ENCODE measurements around the gene PACS2. TPM values are rescaled to one million over a fixed set of nuclear protein-coding genes. Genes with fewer than 3 reads are reported as not detected.
"Not testable (repeated sequence)": the region's sequence is repeated elsewhere in the genome, so short reads cannot be mapped to it uniquely, and the experiment has no call there.

Gene PACS2
- total RNA-seq (2014; rRNA removed; shearing (Covaris generic)): 33.0 and 33.3 TPM in 2 replicates
- 29.5 and 29.7 TPM in 2 replicates for polyA plus RNA-seq (2015; cell fraction: cytosol; rRNA removed)
- 53.6 and 58.4 TPM in 2 replicates for polyA plus RNA-seq (2015; cell fraction: nucleus; rRNA removed)

DNA sequence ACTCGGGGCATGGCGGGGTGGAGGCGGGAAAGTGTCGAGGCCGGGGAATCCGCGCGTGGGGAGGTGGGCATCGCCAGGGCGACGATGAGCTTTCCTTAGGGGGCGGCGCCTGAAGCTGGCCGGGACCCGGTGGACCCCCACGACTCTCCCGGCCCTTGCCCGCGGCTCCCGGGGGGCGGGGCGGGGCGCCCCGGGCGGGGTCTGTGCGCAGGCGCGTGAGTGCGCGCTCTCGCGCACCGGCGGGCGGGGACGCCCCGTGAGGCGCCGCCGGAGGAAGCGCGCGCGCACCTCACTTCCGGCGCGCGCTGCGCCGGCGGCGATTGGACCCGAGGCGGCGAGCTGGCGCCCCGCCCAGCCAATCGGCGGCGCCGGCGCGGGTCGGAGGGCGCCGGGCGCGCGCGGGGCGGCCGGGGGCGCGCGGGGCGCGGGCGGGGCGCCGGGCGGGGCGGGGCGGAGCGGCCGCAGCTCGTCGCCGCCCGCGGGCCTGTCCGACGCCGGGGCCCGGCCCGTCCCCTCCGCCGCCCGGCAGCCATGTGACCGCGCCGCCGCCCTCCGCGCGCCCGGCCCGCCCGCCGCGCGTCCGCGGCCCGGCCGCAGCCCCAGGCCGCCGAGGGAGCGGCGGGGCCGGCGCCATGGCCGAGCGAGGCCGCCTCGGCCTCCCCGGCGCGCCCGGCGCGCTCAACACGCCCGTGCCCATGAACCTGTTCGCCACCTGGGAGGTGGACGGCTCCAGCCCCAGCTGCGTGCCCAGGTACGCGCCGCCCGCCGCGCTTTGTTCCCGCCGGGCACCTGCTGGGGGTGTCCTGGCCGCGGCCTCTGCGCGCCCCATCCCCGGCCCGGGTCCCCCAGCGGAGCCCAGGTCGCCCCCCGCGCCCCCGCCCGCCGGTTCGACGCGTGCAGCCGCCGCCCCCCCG, at the start of gene PACS2:
Gene PACS2 (plus strand): TSS at position 462 of the 914 bp plus-strand sequence. CDS start 171 bp downstream, at position 633.
- DNase-seq (ENCODE audit: low read depth): peak; percentile 53

DNA sequence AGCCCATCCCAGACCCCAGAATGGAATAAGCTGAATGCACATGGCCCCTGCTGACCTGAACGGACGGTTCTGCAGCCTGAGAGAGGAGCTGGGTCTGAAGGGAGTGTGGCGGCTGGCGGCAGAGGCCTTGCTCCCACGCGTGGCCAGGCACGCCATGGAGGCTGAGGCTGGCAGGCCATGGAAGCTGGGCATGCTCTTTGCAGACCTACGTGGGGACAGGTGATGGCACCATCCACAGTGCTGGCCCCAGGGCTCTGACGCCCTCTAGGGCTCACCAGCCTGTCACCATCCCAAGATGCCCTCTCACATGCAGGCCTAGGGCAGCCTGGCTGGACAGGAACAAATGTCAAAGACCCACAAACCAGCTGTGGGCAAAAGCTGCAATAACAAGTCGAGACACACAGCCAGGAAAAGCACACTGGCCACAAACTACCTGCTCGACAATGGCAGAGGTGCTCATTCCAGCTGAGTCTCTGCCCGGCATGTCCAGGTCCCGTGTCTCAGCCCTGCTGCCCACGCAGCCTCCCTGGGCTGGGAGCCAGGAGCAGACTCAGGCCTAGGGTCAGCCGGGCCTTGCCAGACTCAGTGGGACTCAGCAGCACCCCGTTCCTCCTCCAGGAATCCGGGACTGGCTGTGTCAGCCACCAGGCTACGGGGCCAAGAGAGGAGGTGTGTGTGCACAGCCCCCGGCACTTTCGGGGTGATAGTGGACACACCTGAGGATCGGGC, 46.6 kb upstream of the PACS2 start:
- DNase-seq (ENCODE audit: low read depth): no peak

- no peak for DNase-seq (ENCODE audit: low read depth)
These were observed 45.7 kb upstream of the PACS2 start for GRCh38 chr14:105268736-105269354.

DNA sequence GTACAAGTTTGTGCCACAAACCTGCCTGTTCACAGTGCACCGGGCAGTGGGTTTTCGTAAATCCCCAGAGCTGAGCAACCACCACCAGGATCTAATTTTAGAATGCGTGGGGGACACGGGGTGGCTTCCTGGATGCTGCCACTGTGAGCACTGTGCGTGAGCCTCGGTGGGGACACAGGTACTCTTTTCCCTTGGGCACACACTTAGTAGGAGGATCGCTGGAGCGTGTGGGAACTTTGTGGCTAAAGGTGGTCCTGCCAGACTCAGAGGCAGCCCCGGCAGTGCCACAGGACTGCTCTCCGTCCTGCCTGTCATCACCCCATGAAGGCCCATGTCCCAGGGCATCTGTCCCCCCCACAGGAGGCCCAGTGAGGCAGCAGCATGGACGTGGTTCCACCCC, 45.1 kb upstream of the PACS2 start:
- DNase-seq (ENCODE audit: low read depth): no peak

- no peak for DNase-seq (ENCODE audit: low read depth)
These were observed 43.2 kb upstream of the PACS2 start for GRCh38 chr14:105271224-105271890.

GRCh38 chr14:105272623-105273022, 41.9 kb upstream of the PACS2 start:
- DNase-seq (ENCODE audit: low read depth): no peak

DNA sequence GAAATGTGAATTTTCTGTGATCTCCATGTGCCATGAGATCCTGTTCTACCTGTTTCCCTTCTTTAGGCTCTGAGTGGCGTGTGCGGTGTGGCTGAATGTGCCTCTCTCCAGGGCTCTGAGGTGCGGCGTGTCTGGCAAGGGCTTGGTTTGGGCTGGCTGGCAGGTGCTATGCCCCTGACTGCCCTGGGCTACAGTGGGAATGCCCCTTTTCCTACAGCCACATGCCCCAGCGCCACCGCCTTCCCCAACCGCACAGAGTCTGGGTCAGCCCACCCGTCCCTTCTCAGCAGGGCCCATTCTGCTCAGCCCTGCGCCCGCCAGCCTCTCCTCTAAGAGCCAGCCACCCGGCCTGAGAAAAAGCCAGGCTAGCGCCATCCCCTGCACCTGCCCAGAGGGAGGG, 41.5 kb upstream of the PACS2 start:
- no peak for DNase-seq (ENCODE audit: low read depth)

DNA sequence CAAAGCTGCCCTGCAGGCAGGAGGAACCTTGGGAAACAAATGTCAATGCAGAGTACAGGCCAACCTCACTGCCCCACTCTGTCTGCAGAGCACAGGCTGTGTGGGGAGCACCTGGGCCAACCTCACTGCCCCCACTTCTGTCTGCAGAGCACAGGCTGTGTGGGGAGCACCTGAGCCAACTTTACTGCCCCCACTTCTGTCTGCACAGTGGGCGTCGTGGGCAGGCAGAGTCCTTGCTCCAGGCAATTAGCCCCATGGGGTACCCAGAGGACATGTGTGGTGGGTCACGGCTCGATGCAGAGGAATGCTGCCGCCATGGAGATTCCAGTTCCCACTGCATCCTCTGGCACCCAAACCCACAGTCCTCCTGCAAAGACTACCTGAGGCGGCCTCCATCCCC, 39.9 kb upstream of the PACS2 start:
- no peak for DNase-seq (ENCODE audit: low read depth)

DNA sequence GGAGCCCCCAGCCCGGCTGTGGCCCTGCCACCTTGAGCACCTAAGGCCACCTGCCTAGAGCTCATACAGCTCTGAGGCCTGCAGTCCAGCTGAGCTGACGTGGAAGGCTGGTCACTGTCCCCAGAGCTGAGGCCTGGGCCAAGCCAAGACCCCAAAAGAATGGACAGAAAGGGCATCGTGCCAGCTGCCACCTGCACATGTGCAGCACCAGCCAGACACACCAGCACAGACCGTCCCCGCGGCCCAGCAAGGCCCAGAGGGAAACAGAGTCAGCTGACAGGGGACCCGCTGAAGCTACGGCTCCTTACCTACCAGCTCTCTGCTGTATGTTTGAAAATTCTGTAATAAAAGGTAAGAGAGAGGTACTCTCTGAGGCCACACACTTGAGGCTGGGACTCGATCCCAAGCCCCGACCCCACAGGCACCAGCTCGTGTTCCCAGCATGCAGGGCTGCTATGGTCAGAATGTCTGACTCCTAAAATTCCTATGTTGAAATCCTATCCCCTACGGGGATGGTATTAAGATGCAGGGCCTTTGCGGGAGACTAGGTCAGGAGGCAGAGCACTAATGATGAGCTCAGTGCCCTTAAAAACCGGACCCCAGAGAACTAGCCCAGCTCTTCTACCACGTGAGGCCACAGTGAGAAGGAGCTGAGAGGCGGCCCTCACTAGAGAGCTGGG, 39.1 kb upstream of the PACS2 start:
- DNase-seq (ENCODE audit: low read depth): no peak

- not testable (repeated sequence) for DNase-seq (ENCODE audit: low read depth)
These were observed 37.1 kb upstream of the PACS2 start for GRCh38 chr14:105277448-105277847.

DNA sequence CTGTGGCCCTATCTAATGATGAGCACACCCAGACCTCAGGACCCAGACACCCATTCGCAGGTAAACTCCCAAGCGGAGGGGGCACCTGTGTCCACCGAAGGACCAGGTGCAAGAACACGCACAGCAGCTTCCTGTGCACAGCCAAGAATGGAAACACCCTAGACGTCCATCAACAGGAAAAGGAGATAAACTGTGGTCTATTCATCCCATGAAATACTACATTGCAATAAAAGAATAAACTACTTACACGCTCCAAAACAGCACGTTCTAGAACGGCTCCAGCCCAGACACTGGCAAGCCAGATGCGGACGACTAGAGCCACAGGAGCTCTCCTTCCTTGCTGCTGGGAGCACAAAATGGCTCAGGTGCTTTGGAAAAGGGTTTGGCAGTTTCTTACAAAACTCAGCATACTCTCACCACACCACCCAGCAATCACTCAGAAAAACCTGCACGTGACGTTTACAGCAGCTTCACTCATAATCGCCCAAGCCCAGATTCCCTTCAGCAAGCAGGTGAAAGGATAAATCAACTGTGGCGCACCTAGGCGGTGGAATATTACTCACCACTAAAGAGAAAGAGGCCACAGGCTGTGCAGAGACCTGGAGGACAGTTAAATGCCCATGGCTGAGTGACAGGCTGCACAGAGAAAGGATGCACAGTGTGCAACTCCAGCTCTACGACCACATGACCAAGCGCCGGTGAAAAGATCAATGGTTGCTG, 34.7 kb upstream of the PACS2 start:
- no peak for DNase-seq (ENCODE audit: low read depth)

GRCh38 chr14:105280525-105280924, 34.0 kb upstream of the PACS2 start:
- no peak for DNase-seq (ENCODE audit: low read depth)

DNA sequence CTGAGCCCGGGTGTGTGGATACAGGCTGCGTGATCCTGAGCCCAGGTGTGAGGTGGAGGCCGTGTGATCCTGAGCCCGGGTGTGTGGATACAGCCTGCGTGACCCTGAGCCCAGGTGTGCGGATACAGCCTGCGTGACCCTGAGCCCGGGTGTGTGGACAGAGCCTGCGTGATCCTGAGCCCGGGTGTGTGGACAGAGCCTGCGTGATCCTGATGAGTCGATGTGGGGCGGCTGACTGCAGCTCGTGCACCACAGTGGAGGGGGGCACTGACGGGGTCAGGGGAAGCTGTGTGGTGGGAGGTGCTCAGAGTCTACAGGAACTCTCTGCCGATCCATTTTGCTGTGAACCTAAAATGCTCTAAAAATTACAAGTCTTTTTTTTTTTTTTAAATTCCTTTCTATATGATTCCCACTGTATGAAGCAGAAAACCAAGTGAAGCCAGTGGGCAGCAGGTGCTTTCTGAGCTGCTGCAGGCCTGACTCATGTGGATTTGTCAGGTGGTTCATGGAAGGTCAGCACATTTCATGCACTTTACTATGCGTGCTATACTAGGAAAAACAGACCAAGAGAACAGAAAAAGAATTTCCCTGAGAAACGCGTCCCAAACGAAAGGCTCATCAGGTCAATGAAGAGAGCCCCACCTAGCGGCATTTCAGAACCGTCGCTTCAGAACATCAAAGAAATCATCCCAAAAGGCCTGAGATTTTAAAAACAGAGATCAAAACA, 33.0 kb upstream of the PACS2 start:
- DNase-seq (ENCODE audit: low read depth): peak; percentile 59

- DNase-seq (ENCODE audit: low read depth): no peak
These were observed 32.3 kb upstream of the PACS2 start for GRCh38 chr14:105282098-105282725.

DNA sequence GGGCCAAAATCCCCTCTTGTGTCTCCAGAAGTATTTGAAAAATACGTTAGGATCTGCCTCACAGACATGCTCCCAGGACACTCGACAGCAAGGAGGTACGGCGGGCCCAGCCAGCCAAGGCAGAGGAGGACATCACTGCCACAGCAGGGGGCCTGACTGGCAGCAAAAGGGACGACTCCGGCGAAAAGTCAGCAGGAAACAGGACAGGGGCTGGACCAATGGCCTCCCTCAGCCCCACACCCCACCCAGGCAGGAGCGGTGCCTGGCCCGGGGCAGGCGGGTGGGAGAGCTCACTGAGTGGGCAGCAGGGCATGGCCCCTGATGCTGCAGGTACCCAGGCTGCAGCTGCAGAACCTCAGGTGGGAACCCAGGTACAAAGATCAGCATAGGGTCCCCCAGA, 31.5 kb upstream of the PACS2 start:
- no peak for DNase-seq (ENCODE audit: low read depth)

GRCh38 chr14:105283899-105284298, 30.6 kb upstream of the PACS2 start:
- no peak for DNase-seq (ENCODE audit: low read depth)

- no peak for DNase-seq (ENCODE audit: low read depth)
These were observed 29.4 kb upstream of the PACS2 start for GRCh38 chr14:105285174-105285573.

- DNase-seq (ENCODE audit: low read depth): no peak
These were observed 27.8 kb upstream of the PACS2 start for GRCh38 chr14:105286759-105287144.

Measured in HT1080 (cell line).